ENCODE data around the gene SIGLEC7.

Gene SIGLEC7

DNA sequence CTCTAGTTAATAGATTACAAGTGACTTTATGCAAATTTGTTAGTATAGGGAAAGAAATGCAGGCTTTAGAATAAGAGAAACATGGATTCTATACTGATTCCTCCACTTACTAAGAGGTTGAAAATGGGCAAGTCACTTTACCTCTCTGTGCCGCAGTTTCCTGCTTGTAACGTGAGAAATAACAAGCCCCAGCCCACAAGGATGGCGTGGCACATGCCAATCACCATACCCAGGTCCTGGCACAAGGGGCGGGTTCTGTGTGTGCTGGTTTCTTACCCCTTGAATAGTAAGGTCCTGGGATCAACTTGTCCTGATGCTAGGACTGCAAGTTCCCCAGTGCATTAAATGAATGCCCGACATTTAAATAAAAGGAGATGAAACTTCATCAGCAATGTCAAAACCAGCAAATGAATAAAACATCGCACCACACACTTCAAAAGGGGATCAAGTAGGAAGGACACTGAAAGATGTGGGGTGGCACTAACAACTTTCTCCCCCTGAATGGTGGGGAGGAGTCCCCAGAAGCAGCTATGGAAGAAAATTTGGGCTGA lies 25.3 kb upstream of the SIGLEC7 start:
- DNase-seq (ENCODE audit: low read depth, low spot score): no peak

DNA sequence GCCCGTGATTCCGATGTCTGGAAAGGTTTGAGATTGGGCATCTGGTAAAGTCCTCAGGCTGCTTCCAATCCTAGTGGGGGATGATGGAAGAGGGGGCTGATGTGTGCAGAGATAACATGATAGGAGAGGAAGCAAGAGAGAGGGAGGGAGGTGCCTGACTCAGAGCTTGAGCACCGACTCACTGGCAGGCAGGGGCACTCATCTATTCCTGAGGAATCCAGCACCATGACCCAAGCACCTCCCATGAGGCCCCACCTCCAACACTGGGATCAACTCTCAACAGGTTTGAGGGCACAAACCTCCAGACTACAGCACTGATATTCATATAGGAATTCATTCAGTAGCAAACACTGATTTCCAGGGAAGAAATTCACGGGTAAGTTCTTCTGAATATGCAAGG lies 23.0 kb upstream of the SIGLEC7 start:
- DNase-seq (ENCODE audit: low read depth, low spot score): no peak

DNA sequence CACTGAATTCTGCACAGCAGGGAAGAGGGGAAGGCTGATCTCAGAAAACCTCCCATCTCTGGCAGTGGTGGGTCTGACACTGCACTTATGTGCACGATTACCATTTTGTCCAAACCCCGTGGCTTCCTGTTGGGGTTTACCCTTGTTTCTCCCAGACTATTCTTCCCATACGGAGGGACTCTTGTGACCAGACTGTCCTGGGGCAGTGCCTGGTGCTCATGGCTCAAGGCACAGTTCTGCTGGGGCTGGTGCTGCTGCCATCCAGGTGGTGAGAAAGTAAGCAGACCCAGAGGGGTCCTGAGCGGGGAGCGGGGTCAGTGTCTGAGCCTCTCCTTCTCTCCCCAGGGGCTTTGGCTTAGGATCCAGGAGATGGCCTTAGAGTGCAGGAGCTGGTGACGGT lies 22.5 kb upstream of the SIGLEC7 start:
- DNase-seq (ENCODE audit: low read depth, low spot score): no peak

GRCh38 chr19:51120160-51120559 lies 21.9 kb upstream of the SIGLEC7 start:
- no peak for DNase-seq (ENCODE audit: low read depth, low spot score)

DNA sequence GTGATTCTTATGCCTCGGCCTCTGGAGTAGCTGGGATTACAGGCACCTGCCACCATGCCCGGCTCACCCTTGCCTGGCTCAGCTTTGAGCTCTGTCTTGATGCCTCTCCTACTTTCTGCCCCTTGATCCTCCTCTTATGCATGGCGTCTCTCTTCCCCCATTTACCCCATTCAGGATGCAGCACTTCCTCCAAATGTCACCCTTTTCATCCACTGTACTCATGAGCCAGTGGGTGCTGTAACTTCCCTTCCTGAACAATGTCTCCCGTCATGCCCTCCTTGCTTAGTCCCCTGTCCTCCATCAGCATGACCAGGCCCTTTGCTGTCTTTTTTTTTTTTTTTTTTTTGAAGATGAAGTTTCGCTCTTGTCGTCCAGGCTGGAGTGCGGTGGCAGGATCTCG lies 20.8 kb upstream of the SIGLEC7 start:
- no peak for DNase-seq (ENCODE audit: low read depth, low spot score)

GRCh38 chr19:51122112-51122981 lies 19.8 kb upstream of the SIGLEC7 start:
- DNase-seq (ENCODE audit: low read depth, low spot score): no peak

DNA sequence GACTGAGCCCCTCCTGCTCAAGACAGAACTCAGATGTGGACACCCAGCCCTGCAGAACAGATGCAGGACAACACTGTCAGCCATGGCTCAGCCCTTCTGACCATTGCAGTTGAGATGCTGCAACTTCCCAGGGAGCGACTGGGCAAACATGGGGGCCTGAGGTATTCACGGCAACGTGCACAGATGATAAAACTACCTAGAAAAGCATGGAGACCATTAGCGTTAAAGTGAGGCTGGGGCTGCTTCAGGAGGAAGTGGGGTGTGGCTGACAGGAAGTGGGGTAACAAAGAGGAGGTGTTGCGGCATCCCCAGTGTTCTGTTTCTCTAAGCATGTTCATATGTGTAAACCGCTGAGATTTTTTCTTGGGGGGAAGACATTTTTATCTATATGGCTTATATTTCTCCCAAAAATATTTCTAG lies 18.7 kb upstream of the SIGLEC7 start:
- no peak for DNase-seq (ENCODE audit: low read depth, low spot score)

DNA sequence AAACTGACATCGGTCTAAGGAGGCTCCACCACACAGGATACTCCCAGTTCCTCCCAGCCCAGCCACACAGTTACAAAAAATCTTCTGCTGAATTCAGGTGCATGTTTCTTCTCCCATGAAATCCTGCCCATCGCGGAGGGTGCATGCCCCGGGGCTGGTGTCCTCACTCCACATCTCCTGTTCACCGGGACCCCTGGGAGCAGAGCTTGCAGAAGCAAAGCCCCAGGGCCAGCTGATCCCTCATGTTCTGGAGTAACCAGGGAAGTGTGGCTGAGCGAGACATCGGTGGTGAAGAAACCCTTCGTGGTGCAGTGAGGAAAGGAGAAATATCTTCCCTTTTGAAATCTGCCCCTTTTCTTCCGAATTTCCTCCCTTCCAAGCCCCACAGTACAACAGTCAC lies 18.3 kb upstream of the SIGLEC7 start:
- DNase-seq (ENCODE audit: low read depth, low spot score): no peak

GRCh38 chr19:51124216-51124615 lies 17.9 kb upstream of the SIGLEC7 start:
- DNase-seq (ENCODE audit: low read depth, low spot score): no peak

- no peak for DNase-seq (ENCODE audit: low read depth, low spot score)
Observed at GRCh38 chr19:51124729-51125128, 17.4 kb upstream of the SIGLEC7 start, which contains the start of gene SIGLEC9. Gene SIGLEC9, plus strand, starts transcription at chr19:51124906. Its CDS starts 69 bp downstream, at chr19:51124975.

DNA sequence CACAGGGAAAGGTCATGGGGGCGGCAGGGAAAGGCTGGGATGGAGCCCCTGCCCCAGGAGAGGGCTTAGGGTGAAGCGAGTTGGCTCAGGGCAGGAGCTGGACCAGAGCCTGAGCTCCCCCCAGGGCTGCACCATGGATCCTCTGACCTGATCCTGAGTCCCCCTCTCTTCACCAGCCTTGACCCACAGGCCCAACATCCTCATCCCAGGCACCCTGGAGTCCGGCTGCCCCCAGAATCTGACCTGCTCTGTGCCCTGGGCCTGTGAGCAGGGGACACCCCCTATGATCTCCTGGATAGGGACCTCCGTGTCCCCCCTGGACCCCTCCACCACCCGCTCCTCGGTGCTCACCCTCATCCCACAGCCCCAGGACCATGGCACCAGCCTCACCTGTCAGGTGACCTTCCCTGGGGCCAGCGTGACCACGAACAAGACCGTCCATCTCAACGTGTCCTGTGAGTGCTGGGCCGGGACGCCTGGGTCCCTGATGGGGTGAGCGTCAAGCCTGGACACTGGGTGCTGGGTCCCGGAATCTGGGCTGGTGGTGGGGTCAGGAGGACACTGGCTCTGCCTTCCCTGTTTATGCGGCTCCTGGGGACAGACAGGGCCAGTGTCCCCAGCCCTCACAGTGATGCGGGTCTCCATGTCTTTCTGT lies 16.6 kb upstream of the SIGLEC7 start:
- DNase-seq (ENCODE audit: low read depth, low spot score): no peak

- DNase-seq (ENCODE audit: low read depth, low spot score): no peak
Observed at GRCh38 chr19:51127032-51127431, 15.1 kb upstream of the SIGLEC7 start.

- no peak for DNase-seq (ENCODE audit: low read depth, low spot score)
Observed at GRCh38 chr19:51127755-51128154, 14.3 kb upstream of the SIGLEC7 start.

GRCh38 chr19:51128227-51128626 lies 13.9 kb upstream of the SIGLEC7 start:
- DNase-seq (ENCODE audit: low read depth, low spot score): no peak

DNA sequence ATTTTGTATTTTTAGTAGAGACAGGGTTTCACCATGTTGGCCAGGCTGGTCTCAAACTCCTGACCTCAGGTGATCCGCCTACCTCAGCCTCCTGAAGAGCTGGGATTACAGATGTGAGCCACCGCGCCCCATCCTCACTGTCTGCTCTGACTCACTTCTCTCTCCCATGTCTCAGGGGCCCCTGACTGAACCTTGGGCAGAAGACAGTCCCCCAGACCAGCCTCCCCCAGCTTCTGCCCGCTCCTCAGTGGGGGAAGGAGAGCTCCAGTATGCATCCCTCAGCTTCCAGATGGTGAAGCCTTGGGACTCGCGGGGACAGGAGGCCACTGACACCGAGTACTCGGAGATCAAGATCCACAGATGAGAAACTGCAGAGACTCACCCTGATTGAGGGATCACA lies 12.4 kb upstream of the SIGLEC7 start:
- DNase-seq (ENCODE audit: low read depth, low spot score): no peak

- DNase-seq (ENCODE audit: low read depth, low spot score): no peak
Observed at GRCh38 chr19:51131780-51132680, 10.1 kb upstream of the SIGLEC7 start.

DNA sequence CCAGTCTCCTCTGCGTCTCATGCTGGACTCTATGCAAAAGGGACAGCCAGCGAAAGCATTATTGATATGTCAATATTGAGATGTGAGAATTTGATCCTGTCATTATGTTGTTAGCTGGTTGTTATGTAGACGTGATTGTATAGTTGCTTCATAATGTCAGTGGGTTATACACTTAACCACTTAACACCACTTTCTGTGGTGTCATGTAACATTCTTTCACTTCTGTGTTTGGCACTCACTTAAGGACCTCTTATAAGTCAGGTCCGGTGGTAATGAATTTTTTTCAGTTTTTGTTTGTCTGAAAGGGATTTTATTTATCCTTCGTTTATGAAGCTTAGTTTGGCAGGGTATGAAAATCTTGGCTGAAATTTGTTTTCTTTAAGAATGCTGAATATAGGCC lies 7.1 kb upstream of the SIGLEC7 start:
- DNase-seq (ENCODE audit: low read depth, low spot score): no peak

- no peak for DNase-seq (ENCODE audit: low read depth, low spot score)
Observed at GRCh38 chr19:51135986-51136762, 5.9 kb upstream of the SIGLEC7 start.

DNA sequence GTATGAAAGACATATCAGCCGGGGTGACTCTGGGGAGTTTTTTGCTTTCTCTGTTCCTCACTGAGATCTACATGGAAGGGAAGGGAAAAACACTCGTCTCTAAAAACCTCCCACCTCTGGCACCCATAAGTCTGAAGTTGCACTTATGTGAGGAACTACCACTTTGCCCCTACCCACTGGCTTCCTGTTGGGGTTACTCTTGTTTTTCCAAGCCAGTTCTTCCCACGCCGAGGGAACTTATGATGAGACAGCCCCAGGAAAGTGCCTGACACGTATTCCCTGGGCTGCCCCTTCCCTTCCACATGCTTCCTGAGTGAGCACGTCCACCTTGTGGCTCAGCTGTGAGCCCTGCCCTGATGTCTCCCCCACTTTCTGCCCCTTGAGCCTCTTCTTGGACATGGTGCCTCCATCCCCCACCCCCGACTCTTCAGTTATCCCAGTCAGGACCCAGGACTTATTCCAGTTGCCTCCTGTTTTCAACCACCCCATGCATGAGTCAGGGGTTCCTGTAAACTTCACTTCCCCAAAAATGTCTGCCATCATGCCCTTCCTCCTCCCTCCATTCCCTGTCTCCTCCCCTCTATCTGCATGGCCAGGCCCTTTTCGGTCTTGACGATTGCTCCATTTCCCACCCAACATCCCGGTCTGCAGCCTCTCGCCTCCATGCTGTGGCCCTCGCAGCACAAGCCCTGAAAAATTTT lies 5.1 kb upstream of the SIGLEC7 start:
- no peak for DNase-seq (ENCODE audit: low read depth, low spot score)

DNA sequence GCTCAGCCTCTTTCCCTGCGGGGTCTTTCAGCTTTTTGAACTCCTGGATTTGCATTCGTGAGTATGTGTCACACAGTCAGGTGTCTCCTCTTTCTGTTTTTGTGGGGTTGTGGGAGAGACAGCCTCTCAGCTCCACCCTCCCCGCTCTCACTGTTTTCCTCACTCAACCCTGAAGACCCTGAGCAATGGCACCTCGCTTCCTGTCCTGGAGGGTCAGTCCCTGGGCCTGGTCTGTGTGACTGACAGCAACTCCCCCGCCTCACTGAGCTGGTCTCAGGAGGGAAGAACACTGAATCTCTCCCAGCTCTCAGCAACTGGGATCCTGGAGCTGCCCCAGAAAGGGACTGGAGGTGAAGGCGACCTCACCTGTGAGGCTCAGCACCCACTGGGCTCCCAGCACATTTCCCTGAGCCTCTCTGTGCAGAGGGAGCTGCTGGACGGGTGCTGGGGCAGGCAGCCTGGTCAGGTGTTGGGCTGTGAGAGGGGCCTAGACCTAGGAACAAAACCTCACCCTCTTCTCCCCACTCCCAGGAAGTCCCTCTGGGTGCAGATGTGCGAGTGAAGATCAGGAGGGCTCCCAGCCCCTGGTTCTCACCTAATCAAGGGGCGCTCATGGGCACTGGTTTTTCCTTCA lies 4.2 kb upstream of the SIGLEC7 start:
- DNase-seq (ENCODE audit: low read depth, low spot score): no peak
